NCI-H526 (cell line): ENCODE data around the gene TXNRD2.

Experiments
- DNase-seq, 2 experiments: peaks; one replicate each; lab custom pipeline; 2025; lab: John Stamatoyannopoulos, UW

Gene TXNRD2

GRCh38 chr22:19862619-19863246 lies 78.9 kb downstream of the TXNRD2 start:
- DNase-seq: no peak

GRCh38 chr22:19859861-19860510 lies 81.6 kb downstream of the TXNRD2 start:
- no peak for DNase-seq

- no peak for DNase-seq
Observed at GRCh38 chr22:19857382-19857781, 84.2 kb downstream of the TXNRD2 start.

- peak in 1 of 2 experiments; percentile 56 for DNase-seq
Observed at GRCh38 chr22:19855504-19856409, 85.9 kb downstream of the TXNRD2 start.

GRCh38 chr22:19854778-19855503 lies 86.7 kb downstream of the TXNRD2 start, which contains the start of the genes GNB1L and RTL10:
TSS of gene GNB1L (minus strand) at chr22:19854874. CDS start at chr22:19821355, 33,519 bp downstream.
TSS of gene RTL10 (minus strand) at chr22:19854874. CDS start at chr22:19852261, 2,613 bp downstream.
- peak; percentile 74 to 95 for DNase-seq

- peak in 1 of 2 experiments; percentile 34 for DNase-seq
Observed at GRCh38 chr22:19853879-19854777, 87.5 kb downstream of the TXNRD2 start.

GRCh38 chr22:19853058-19853878 lies 88.3 kb downstream of the TXNRD2 start:
- DNase-seq: no peak

- DNase-seq: no peak
Observed at GRCh38 chr22:19852177-19852781, 89.3 kb downstream of the TXNRD2 start.

GRCh38 chr22:19851291-19852176 lies 90.1 kb downstream of the TXNRD2 start:
- no peak for DNase-seq

- DNase-seq: no peak
Observed at GRCh38 chr22:19850763-19851109, 90.9 kb downstream of the TXNRD2 start.

- no peak for DNase-seq
Observed at GRCh38 chr22:19849835-19850762, 91.5 kb downstream of the TXNRD2 start.

GRCh38 chr22:19848298-19849224 lies 93.1 kb downstream of the TXNRD2 start:
- no peak for DNase-seq

GRCh38 chr22:19847345-19847632 lies 94.3 kb downstream of the TXNRD2 start:
- no peak for DNase-seq

GRCh38 chr22:19846620-19847344 lies 94.8 kb downstream of the TXNRD2 start:
- DNase-seq: no peak

GRCh38 chr22:19845054-19845722 lies 96.4 kb downstream of the TXNRD2 start:
- no peak for DNase-seq
